Neuronal stem cell (in vitro differentiated cells): ENCODE measurements around the gene CAPN8.
A peak's percentile ranks its signal among the peaks of the same experiment; 100 is the strongest.

Source experiments
- DNase-seq: peaks from one replicate; pipeline ENCODE4 v3.0.0-alpha.2; 2013; ENCODE audit warnings: low spot score
- H2AFZ ChIP-seq: one replicate; pipeline ENCODE4 v1.6.1; 2013; ENCODE audit warnings: mild to moderate bottlenecking, low read length, inconsistent platforms
- H2AK5ac ChIP-seq: 2 replicates; pipeline ENCODE4 v1.6.1; 2013; ENCODE audit warnings: low read depth, mild to moderate bottlenecking, inconsistent platforms, low read length, moderate library complexity, mixed read lengths
- H2BK120ac ChIP-seq: 2 replicates; pipeline ENCODE4 v1.6.1; 2013; ENCODE audit warnings: low read depth, mild to moderate bottlenecking, inconsistent platforms, low read length, moderate library complexity, mixed read lengths
- H2BK12ac ChIP-seq: one replicate; pipeline ENCODE4 v1.6.1; 2013; ENCODE audit warnings: low read length, inconsistent platforms
- H2BK15ac ChIP-seq: 2 replicates; pipeline ENCODE4 v1.6.1; 2013; ENCODE audit warnings: mild to moderate bottlenecking, low read length, inconsistent platforms, mixed read lengths
- H2BK5ac ChIP-seq: one replicate; pipeline ENCODE4 v1.6.1; 2013; ENCODE audit warnings: inconsistent platforms, mild to moderate bottlenecking, low read length, moderate library complexity
- H3K14ac ChIP-seq: one replicate; pipeline ENCODE4 v1.6.1; 2013; ENCODE audit warnings: low read length, inconsistent platforms
- H3K18ac ChIP-seq: 2 replicates; pipeline ENCODE4 v1.6.1; 2013; ENCODE audit warnings: low read length, inconsistent platforms
- H3K23ac ChIP-seq: 2 replicates; pipeline ENCODE4 v1.6.1; 2013; ENCODE audit warnings: low read depth, mild to moderate bottlenecking, mixed read lengths, low read length, inconsistent platforms; ENCODE audit not compliant: poor library complexity
- H3K27ac ChIP-seq: replicated peaks from 3 replicates; pipeline ENCODE4 v1.5.1; 2013; ENCODE audit warnings: low read length, inconsistent platforms
- H3K27me3 ChIP-seq, 3 experiments: 2 replicates each; pipeline ENCODE4 v1.6.1; 2013; ENCODE audit warnings: low read length in 3 of 3, mild to moderate bottlenecking in 2 of 3, inconsistent platforms in 1 of 3, low read depth in 1 of 3, mixed read lengths in 1 of 3, moderate library complexity in 1 of 3; ENCODE audit not compliant: control insufficient read depth in 3 of 3, insufficient read depth in 3 of 3
- H3K36me3 ChIP-seq, 2 donors: replicated peaks in 1 of 2; 2 replicates each; pipeline ENCODE4 v1.6.1; 2013; ENCODE audit warnings: low read length in 2 of 2; ENCODE audit not compliant: control insufficient read depth in 2 of 2, insufficient read depth in 2 of 2
- H3K4ac ChIP-seq: 2 replicates; pipeline ENCODE4 v1.6.1; 2013; ENCODE audit warnings: inconsistent platforms, mild to moderate bottlenecking, low read length, moderate library complexity
- H3K4me1 ChIP-seq, 2 donors: 1 replicate in 1 of 2; 2 replicates in 1 of 2; pipeline ENCODE4 v1.6.1; 2013; ENCODE audit warnings: low read length in 2 of 2, low read depth in 1 of 2; ENCODE audit not compliant: control insufficient read depth in 2 of 2, insufficient read depth in 1 of 2
- H3K4me2 ChIP-seq: one replicate; pipeline ENCODE4 v1.6.1; 2013; ENCODE audit warnings: mild to moderate bottlenecking, low read length, inconsistent platforms; ENCODE audit not compliant: insufficient read depth, poor library complexity, severe bottlenecking
- H3K4me3 ChIP-seq, 2 donors: 2 replicates each; pipeline ENCODE4 v1.5.1; 2013; ENCODE audit warnings: low read length in 2 of 2, mild to moderate bottlenecking in 2 of 2, inconsistent platforms in 1 of 2, moderate library complexity in 1 of 2
- H3K79me1 ChIP-seq: one replicate; pipeline ENCODE4 v1.6.1; 2013; ENCODE audit warnings: low read depth, mild to moderate bottlenecking, inconsistent platforms, low read length, moderate library complexity
- H3K9ac ChIP-seq: one replicate; pipeline ENCODE4 v1.6.1; 2013; ENCODE audit warnings: mild to moderate bottlenecking, low read depth, low read length, inconsistent platforms; ENCODE audit not compliant: poor library complexity
- H3K9me3 ChIP-seq, 2 donors: replicated peaks in 1 of 2; 2 replicates each; pipeline versions ENCODE3 to v1.6.1; 2013; ENCODE audit warnings: low read length in 2 of 2, mild to moderate bottlenecking in 2 of 2, inconsistent platforms in 1 of 2, low read depth in 1 of 2, mixed read lengths in 1 of 2, moderate library complexity in 1 of 2; ENCODE audit not compliant: control insufficient read depth in 2 of 2, insufficient read depth in 1 of 2
- H4K8ac ChIP-seq: one replicate; pipeline ENCODE4 v1.6.1; 2013; ENCODE audit warnings: low read depth, mild to moderate bottlenecking, inconsistent platforms, low read length, moderate library complexity
- H4K91ac ChIP-seq: one replicate; pipeline ENCODE4 v1.6.1; 2013; ENCODE audit warnings: low read length, low read depth, mild to moderate bottlenecking, inconsistent platforms; ENCODE audit not compliant: poor library complexity
- WGBS, 2 donors: extraction: QIAGEN DNeasy Blood & Tissue Kit; methylation state at CpG; one replicate each; pipeline ENCODE4 v1.1.7; 2013; ENCODE audit warnings: missing lambda C conversion rate in 2 of 2, mixed read lengths in 1 of 2; ENCODE audit not compliant: insufficient read length in 2 of 2, insufficient replicate concordance in 1 of 2; ENCODE audit errors: extremely low coverage in 2 of 2; 5-methylcytosine and 5-hydroxymethylcytosine counted together

The CAPN8 gene

DNA sequence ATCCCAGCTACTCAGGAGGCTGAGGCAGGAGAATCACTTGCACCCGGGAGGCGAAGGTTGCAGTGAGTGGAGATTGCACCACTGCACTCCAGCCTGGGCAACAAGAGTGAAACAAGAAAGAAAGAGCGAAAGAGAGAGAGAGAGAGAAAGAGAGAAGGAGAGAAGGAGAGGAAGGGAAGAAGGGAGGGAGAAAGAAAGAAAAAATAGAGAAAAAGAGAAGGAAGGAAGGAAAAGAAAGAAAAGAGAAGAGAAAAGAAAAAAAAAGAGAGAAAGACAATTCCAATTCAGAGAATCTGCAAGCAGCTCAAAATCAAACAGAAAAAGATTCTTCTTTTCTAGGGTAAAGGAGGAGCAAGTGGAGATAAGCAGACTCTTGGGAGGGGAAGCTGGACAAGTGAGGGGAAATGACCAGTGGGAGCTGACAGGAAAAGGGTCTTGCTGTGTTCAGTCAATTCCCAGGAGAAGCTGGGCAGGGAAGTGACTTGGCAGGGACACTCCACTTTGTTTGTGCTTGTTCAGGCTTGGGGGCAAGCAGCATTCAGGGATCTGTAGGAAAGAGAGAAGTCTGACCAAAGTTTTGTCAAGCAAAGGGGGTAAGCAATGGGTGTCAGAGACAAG is 43.3 kb upstream of the CAPN8 start:
- H2AFZ ChIP-seq, result no peak overlapping the region
- H3K36me3 ChIP-seq, result no peaks in the 10 kb centered on the region
- H2BK5ac ChIP-seq, result no peak overlapping the region
- no peak overlapping the region for H4K8ac ChIP-seq
- no peak overlapping the region for H3K4me3 ChIP-seq
- H3K9me3 ChIP-seq, result no peaks in the 10 kb centered on the region
- DNase-seq, result no peak
- peaks cover 6 to 16% of the 10 kb centered on the region in 2 donors for H3K4me1 ChIP-seq
- H3K79me1 ChIP-seq, result no peaks in the 10 kb centered on the region
- no peak overlapping the region for H2BK15ac ChIP-seq
- no CpG with 5 or more reads among the region's 3 CpGs for WGBS, 2 donors
- H3K4ac ChIP-seq, result no peak overlapping the region
- H4K91ac ChIP-seq, result no peak overlapping the region
- H3K27me3 ChIP-seq, result no peaks in the 10 kb centered on the region
- H3K18ac ChIP-seq, result no peak overlapping the region
- H3K27ac ChIP-seq, result no peak overlapping the region
- no peak overlapping the region for H3K9ac ChIP-seq
- no peak overlapping the region for H2AK5ac ChIP-seq
- no peak overlapping the region for H3K4me2 ChIP-seq
- H3K23ac ChIP-seq, result no peak overlapping the region
- H3K14ac ChIP-seq, result no peak overlapping the region
- no peak overlapping the region for H2BK120ac ChIP-seq
- H2BK12ac ChIP-seq, result no peak overlapping the region

DNA sequence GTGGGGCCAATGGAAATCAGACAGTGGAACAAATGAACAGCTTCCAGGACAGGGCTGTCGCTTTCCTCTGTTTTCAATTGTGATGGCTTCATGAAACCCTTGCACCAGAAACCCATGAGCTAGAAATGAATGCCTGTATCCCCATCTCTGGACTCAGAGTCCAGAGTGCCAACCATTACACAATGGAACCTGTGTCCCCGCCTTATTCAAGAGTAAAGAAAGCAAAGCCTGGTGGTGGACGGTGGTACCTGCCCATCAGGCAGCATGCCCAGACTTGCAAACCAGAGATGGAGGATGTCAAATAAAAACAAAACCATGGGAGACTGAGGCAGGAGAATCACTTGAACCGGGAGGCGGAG is 42.5 kb upstream of the CAPN8 start:
- Histone ChIP-seq H2BK120ac (no peak overlapping the region), H3K79me1 (no peaks in the 10 kb centered on the region)

DNA sequence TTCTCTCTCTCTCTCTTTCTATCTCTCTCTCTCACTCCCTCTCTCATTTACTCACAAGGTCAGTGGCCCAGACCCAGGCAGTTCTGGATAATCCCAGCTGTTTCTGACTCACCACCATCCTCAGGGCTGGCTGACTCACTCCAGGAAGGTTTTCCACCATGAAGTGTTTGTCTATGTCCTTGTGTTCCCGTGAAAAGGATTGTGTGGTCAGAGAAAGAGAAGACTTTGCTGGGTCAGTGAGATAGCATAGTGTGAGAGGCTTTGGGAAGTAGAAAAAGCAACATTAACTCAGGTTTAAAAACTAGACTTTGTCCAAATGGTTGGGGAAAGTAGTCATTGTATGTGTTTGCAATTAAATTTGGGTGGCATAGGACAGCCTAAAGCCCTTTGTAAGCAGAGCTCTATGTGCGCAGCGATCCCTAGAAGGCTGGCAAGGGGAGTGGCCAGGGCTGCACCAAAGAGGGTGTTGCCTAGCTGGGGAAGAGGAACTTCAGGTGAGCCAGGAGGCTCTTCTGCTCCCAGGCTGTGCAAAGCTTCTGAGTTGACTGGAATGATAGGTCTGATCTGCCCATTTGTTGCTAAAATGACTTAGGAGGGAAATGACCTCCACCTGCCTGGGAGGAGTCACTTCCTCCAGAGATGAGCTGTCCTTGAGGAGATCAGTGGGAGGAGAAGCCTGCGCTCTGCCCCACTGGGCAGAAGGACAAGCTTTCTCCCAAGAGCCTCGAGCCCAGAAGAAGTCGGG is 41.9 kb upstream of the CAPN8 start:
- Histone ChIP-seq H3K4me2 (no peak overlapping the region), H3K4me3 (no peak overlapping the region), H2BK120ac (no peak overlapping the region), H3K4me1 (peaks cover 3 to 16% of the 10 kb centered on the region in 2 donors), H3K4ac (no peak overlapping the region), H3K27ac (no peak overlapping the region), H3K23ac (no peak overlapping the region), H3K18ac (no peak overlapping the region), H3K9ac (no peak overlapping the region), H3K36me3 (no peaks in the 10 kb centered on the region), H2BK15ac (no peak overlapping the region), H2AK5ac (no peak overlapping the region), H2BK5ac (no peak overlapping the region), H4K8ac (no peak overlapping the region), H2AFZ (peak overlapping the region; percentile 63), H3K27me3 (no peaks in the 10 kb centered on the region), H3K14ac (no peak overlapping the region), H2BK12ac (no peak overlapping the region), H4K91ac (no peak overlapping the region), H3K79me1 (no peaks in the 10 kb centered on the region), H3K9me3 (no peaks in the 10 kb centered on the region)
- no CpG with 5 or more reads among the region's 6 CpGs for WGBS, 2 donors
- no peak for DNase-seq

More for the DNA sequence above, 42.5 kb upstream of the CAPN8 start:
- Histone ChIP-seq H2BK15ac (no peak overlapping the region), H4K91ac (no peak overlapping the region), H4K8ac (no peak overlapping the region), H3K27me3 (no peaks in the 10 kb centered on the region), H2BK5ac (no peak overlapping the region), H3K14ac (no peak overlapping the region), H3K18ac (no peak overlapping the region), H3K36me3 (no peaks in the 10 kb centered on the region), H3K9ac (no peak overlapping the region), H3K27ac (no peak overlapping the region), H3K9me3 (no peaks in the 10 kb centered on the region), H2AK5ac (no peak overlapping the region), H2AFZ (peak overlapping the region; percentile 63), H3K4ac (no peak overlapping the region), H3K4me1 (peaks cover 3 to 13% of the 10 kb centered on the region in 2 donors), H2BK12ac (no peak overlapping the region), H3K4me3 (no peak overlapping the region), H3K23ac (no peak overlapping the region), H3K4me2 (no peak overlapping the region)
- WGBS, 2 donors, result no CpG with 5 or more reads among the region's 5 CpGs
- no peak for DNase-seq

DNA sequence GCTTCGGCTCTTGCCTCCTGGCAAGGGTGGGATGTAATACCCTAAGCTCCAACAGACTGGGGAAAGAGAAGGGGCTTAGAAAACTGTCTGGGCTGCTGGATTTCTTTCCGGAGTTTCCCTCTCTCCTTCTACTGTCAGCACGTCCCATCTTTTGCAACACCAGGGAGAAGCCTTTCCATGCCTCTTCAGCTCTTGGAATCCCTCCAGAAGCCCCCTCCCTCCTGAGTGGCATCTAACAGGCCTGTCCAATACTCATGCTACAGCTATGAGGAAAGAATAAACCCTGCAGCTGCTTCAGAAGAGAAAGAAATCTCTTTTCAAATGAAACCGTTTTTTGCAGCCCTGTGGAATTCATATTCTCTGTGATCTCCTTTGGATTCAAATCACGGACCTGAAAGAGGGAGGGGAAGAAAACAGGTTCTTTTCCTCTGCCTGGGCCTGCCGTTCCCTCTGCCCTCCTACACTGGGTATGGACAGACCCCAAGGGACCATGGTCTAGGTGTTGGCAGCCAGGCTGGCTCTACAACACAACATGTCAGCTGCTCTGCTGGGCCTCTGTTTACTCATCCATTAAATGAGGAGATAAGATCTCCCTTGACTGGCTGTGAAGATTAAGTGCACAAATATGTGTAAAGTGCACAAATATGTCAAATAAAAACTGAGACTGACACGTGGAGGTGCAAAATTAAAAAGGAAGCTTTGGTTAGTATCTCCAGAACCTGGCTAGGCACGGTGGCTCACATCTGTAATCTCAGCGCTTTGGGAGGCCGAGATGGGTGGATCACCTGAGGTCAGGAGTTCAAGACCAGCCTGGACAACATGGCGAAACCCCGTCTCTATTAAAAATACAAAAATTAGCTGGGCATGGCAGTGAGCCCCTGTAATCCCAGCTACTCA is 40.8 kb upstream of the CAPN8 start:
- Histone ChIP-seq H3K4ac (no peak overlapping the region), H4K8ac (no peak overlapping the region), H3K79me1 (no peaks in the 10 kb centered on the region), H2AFZ (peak overlapping the region; percentile 33), H2BK15ac (no peak overlapping the region), H3K27ac (no peak overlapping the region), H3K18ac (no peak overlapping the region), H2BK12ac (no peak overlapping the region), H3K9me3 (no peaks in the 10 kb centered on the region), H3K4me3 (no peak overlapping the region), H2AK5ac (no peak overlapping the region), H3K4me1 (peaks cover 3 to 17% of the 10 kb centered on the region in 2 donors), H3K23ac (no peak overlapping the region), H4K91ac (no peak overlapping the region), H2BK120ac (no peak overlapping the region), H3K14ac (no peak overlapping the region), H2BK5ac (no peak overlapping the region), H3K36me3 (no peaks in the 10 kb centered on the region), H3K9ac (no peak overlapping the region), H3K4me2 (no peak overlapping the region), H3K27me3 (no peaks in the 10 kb centered on the region)
- no peak for DNase-seq
- whole genome bisulfite sequencing, 2 donors, result no CpG with 5 or more reads among the region's 12 CpGs
